NCI-H446 (cell line): Measurements from ENCODE around the gene CEP89.
"Not testable (repeated sequence)": the region's sequence is repeated elsewhere in the genome, so short reads cannot be mapped to it uniquely, and the experiment has no call there.

Experiments used
- DNase-seq, 2 experiments: peaks; one replicate each; lab custom pipeline; 2025; lab: John Stamatoyannopoulos, UW

The CEP89 gene

GRCh38 chr19:32869966-32870573, 101.7 kb downstream of the CEP89 start:
- no peak for DNase-seq

- DNase-seq: no peak
Measured at GRCh38 chr19:32869369-32869965, 102.3 kb downstream of the CEP89 start, which contains the start of gene SLC7A9. TSS of gene SLC7A9 (minus strand) at chr19:32869767. CDS start at chr19:32868534, 1,233 bp downstream.

DNA sequence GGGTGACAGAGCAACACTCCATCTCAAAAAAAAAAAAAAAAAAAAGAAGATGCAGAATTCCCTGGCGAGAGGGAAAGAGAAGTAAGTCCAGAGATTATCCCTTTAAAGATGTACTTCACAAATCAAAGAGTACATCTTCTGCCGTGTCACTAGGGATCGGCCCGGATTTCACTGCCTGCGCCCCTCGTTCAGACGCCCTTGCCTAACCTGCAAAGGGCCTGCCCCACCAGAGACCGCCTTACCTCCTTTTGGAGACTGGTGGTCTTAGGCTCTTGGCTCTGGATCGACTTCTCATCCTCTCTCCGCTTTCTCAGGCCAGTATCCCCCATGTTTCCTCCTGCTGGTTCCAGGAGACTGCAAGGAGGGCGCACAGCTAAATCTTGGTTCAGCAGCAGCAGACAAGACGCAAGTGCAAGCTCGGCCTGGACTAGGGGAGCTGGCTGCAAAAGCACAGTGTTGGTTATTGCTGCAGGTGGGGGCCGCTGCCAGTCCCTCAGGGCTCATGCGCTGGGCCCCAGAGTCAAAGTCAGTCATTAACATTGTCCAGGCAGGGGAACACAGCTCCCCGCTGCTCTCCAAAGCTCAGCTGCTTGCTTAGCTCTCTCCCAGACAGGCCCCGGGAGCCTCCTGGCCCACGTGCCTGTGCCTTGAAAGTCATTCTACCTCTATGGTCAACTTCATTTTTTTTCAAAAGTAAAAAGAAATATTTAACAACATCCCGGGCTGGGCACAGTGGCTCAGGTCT, 103.4 kb downstream of the CEP89 start:
- DNase-seq: no peak

DNA sequence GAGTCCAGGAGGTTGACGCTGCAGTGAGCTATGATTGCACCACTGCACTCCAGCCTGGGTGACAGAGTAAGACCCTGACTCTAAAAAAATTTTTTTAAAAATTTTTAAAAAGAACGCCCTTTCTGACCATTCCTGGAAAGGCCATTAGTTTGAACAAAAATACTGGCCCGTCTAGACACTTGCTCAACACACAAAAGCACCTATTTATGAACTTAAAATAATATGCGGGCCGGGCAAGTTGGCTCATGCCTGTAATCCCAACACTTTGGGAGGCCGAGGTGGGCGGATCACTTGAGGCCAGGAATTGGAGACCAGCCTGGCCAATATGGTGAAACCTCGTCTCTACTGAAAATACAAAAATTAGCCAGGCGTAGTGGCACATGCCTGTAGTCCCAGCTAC, 104.3 kb downstream of the CEP89 start:
- DNase-seq: not testable (repeated sequence)

GRCh38 chr19:32866564-32867265, 105.0 kb downstream of the CEP89 start:
- no peak for DNase-seq

- DNase-seq: no peak
Measured at GRCh38 chr19:32866061-32866460, 105.7 kb downstream of the CEP89 start.

DNA sequence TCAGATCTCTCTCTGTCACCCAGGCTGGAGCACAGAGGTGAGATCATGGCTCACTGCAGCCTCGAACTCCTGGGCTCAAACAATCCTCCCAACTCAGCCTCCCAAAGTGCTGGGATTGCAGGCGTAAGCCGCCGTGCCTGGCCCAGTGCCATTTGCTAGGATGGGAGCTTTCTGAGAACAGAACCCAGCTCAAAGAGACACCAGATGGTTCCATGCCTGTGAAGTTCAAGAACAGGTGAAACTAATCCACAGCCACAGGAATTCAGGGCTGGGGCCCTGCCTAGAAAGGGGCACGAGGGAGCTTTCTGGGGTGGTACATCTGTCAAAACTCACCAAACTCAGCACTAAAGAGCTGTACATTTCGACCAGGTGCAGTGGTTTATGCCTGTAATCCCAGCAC, 106.4 kb downstream of the CEP89 start:
- no peak for DNase-seq

- no peak for DNase-seq
Measured at GRCh38 chr19:32864318-32865007, 107.3 kb downstream of the CEP89 start.

GRCh38 chr19:32863841-32864240, 107.9 kb downstream of the CEP89 start:
- DNase-seq: no peak

- no peak for DNase-seq
Measured at GRCh38 chr19:32863301-32863700, 108.5 kb downstream of the CEP89 start.

GRCh38 chr19:32862741-32863140, 109.0 kb downstream of the CEP89 start:
- no peak for DNase-seq

DNA sequence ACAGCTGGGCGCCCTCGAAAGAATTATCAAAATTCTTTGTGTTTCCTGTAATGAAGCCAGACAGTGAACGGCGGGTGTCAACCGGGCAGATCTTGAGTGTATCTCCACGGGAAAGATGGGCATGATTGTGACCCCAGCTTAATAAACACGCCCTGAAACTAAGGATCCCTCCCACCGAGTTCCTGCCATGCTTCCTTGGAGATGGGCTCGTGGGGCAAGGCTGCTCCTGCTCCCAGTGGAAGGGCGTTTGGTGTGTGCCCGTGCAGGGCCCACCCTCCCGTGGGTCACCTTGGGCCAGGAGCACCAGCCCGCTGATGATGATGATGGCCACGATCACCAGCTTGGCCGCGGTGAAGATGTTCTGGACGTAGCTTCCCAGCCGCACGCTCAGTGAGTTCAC, 109.6 kb downstream of the CEP89 start:
- DNase-seq: no peak

- no peak for DNase-seq
Measured at GRCh38 chr19:32861596-32861995, 110.2 kb downstream of the CEP89 start.

DNA sequence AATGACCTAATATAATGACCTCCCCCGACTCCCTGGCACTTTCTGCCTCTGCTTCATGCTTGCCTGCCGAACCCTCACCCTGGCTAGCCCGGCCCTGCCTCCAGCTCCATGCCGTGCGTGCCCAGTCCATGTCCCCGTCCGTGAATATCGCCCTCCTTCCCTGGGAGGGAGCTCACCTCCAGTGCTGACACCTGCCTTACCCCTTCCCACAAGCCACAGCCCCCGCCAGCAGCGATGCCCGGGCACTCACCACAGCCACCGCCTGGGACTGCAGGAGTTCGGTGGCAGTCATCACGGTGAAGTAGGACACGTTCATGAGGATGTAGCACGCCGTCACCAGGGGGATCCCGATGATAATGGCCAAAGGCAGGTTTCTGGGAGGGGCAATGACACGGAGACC, 112.2 kb downstream of the CEP89 start:
- no peak for DNase-seq

DNA sequence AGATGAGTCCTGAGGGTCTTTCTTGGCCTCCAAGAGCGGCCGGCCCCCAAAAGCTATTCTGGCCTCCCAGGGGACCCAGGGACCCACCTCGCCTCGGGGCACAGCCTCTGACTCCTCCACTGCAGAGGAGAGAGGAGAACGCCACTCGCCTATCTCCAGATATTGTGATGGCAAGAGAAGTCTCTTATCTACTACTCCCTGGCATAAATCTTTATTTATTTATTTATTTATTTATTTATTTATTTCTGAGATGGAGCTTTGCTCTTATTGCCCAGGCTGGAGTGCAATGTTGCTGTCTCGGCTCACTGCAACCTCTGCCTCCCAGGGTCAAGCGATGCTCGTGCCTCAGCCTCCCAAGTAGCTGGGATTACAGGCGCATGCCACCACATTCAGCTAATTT, 113.2 kb downstream of the CEP89 start:
- DNase-seq: no peak

GRCh38 chr19:32858155-32858554, 113.6 kb downstream of the CEP89 start:
- no peak for DNase-seq

DNA sequence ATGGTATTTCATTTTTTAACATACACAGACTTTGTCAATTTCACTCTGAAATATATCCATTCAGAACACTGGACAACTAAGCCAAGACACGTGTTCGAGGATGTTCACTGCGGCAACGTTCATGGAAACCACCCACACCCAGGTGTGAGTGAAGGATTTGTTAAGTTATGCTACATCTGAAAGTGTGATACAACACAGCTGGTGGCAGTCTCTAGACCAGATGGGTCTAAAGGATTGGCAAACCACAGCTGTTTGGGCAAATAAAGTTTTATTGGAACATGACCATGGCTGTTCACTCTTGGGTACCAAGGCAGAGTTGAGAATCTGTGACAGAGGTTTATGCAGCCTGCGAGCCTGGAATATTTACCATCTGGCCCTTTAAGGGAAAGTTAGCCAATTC, 114.2 kb downstream of the CEP89 start:
- DNase-seq: no peak

DNA sequence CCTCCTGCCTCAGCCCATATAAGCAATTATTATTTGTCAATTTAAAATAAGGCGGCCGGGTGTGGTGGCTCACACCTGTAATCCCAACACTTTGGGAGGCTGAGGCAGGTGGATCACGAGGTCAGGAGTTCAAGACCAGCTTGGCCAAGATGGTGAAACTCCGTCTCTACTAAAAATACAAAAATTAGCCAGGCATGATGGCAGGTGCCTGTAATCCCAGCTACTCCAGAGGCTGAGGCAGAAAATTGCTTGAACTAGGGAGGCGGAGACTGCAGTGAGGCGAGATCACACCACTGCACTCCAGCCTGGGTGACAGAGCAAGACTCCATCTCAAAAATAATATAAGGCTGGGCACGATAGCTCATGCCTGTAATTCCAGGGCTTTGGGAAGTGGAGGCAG, 114.9 kb downstream of the CEP89 start:
- not testable (repeated sequence) for DNase-seq

- DNase-seq: no peak
Measured at GRCh38 chr19:32852216-32852615, 119.5 kb downstream of the CEP89 start.

DNA sequence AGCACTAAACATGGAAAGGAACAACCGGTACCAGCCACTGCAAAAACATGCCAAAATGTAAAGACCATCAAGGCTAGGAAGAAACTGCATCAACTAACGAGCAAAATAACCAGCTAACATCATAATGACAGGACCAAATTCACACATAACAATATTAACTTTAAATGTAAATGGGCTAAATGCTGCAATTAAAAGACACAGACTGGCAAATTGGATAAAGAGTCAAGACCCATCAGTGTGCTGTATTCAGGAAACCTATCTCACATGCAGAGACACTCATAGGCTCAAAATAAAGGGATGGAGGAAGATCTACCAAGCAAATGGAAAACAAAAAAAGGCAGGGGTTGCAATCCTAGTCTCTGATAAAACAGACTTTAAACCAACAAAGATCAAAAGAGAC, 123.7 kb downstream of the CEP89 start:
- not testable (repeated sequence) for DNase-seq

DNA sequence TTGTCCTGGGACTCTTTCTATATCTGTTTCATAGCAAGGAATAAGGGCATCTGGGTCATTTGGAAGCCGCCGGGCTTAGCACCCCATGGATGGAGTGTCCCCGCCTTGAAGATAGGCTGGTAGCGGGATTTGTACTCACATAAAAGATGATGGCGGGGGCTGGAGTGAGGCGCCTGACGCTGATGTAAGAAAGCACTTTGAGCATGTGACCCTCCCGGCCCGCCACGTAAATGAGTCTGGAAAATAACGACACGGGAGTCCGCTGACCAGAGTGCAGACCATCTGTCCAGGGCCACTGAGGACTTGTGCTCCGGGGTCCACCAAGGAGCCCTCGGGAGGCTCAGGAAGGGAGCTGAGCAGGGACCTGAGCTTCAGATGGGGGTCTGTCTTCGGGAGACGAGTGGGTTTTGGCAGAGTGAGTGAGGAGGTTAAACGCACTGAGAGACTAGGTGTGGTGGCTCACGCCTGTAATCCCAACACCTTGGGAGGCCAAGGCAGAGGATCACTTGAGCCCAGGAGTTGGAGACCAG, 128.0 kb downstream of the CEP89 start:
- DNase-seq: no peak

GRCh38 chr19:32842061-32842460, 129.7 kb downstream of the CEP89 start:
- DNase-seq: no peak
